ENCODE data around the gene OR2S2.
A peak's percentile ranks its signal among the peaks of the same experiment; 100 is the strongest.

Gene OR2S2

DNA sequence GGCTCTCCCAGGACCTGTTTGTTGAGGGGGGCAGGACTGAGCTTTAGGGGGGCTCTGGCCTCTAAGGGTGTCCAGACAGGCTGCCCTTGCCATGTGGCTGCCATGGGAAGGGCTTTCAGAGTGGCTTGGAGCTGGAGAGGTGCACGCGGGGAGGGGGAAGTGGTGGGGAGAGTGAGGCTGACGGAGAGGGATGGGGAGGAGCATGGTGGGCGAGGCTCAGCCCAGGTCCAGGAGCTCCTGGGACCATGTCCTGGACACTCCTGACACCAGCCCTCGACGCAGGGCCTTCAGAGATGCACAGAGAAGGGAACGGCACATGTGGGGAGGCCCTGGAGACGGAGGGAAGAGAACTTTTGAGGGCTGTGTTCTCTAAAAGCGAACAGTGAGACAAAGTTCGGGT is 46.3 kb downstream of the OR2S2 start:
- H4K8ac ChIP-seq (ENCODE audit: low read length) = peak overlapping the region; percentile 84
- no peak overlapping the region for H3K23ac ChIP-seq (ENCODE audit: low read length in 2 of 2)
- H3K14ac ChIP-seq (ENCODE audit: low read length in 2 of 2) = no peak overlapping the region
- no peak overlapping the region for H3K27ac ChIP-seq (ENCODE audit: low read length, poor library complexity, severe bottlenecking)
- no peaks in the 10 kb centered on the region for H3K27me3 ChIP-seq (ENCODE audit: control insufficient read depth in 1 of 2, insufficient read depth in 1 of 2, low read length in 2 of 2)
- H2BK5ac ChIP-seq (ENCODE audit: low read depth, low read length, poor library complexity, severe bottlenecking) = no peak overlapping the region
- H2AK5ac ChIP-seq (ENCODE audit: low read length, severe bottlenecking) = peak overlapping the region; percentile 76
- no peak overlapping the region for H3K4ac ChIP-seq (ENCODE audit: low read depth in 1 of 2, low read length in 2 of 2)
- no peak for DNase-seq
- H2BK15ac ChIP-seq (ENCODE audit: low read depth, poor library complexity, severe bottlenecking) = no peak overlapping the region
- no peak overlapping the region for H3K4me3 ChIP-seq (ENCODE audit: insufficient read depth in 1 of 2, low read depth in 1 of 2, low read length in 2 of 2)
- no peak overlapping the region for H4K91ac ChIP-seq (ENCODE audit: low read length)
- H3K36me3 ChIP-seq (ENCODE audit: control insufficient read depth in 1 of 2, insufficient read depth in 2 of 2, low read depth in 1 of 2, low read length in 2 of 2) = no peaks in the 10 kb centered on the region
- no peak overlapping the region for H2AFZ ChIP-seq (ENCODE audit: low read depth, low read length)
- WGBS = 88% methylated on average over 9 of the region's 10 CpGs
- peak overlapping the region in 1 of 2 experiments; percentile 46 for H3K18ac ChIP-seq (ENCODE audit: low read depth in 1 of 2, low read length in 2 of 2)
- peak overlapping the region; percentile 28 for H3K9ac ChIP-seq (ENCODE audit: low read length)
- peaks cover 41% of the 10 kb centered on the region for H3K4me1 ChIP-seq (ENCODE audit: control insufficient read depth, insufficient read depth, low read depth, low read length)
- peak overlapping the region; percentile 40 to 70 for H2BK12ac ChIP-seq (ENCODE audit: low read length in 2 of 2)
- no peak overlapping the region for H3K4me2 ChIP-seq (ENCODE audit: low read length, poor library complexity, severe bottlenecking)
- peak overlapping the region; percentile 69 for H2BK120ac ChIP-seq (ENCODE audit: low read depth, low read length)
- H3K79me1 ChIP-seq (replicated peaks; ENCODE audit: low read length, poor library complexity, severe bottlenecking) = no peaks in the 10 kb centered on the region
- H3K9me3 ChIP-seq (ENCODE audit: control insufficient read depth, low read length) = no peaks in the 10 kb centered on the region

DNA sequence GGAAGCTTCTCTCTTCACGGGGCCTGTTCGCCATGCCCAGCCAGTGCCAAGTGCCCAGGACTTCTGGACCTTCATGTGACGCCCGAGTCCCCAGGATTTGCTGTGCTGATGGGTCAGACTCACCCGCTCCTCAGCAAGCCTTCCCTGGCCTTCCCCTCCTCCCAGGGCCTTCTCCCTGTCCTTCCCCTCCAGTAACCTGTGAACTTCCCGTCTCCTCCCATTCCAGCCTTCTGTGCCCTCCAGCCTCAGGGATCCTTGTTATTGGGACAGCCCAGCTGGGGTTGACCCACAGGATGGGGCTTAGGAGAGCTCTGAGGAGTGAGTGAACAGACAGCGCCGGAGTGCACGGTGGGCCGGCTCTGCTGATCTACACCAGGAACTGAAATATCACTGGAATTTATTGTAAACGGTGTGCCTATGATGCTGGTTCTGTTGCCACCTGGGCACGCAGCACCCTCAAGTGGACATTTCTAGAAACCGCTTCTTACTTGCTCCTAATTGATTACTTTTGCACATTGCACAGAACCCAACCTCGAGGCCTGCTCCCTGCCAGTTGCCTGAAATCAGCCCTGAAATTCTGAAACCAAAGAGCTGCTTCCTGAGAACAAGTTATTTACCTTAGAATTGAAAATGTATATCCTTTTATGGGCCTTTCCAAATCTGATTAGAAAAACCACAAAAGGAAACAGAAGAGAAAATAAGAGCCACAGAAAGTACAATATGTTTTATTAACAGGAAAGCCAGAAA is 47.2 kb downstream of the OR2S2 start:
- 66% methylated on average over 12 of the region's 14 CpGs for WGBS

DNA sequence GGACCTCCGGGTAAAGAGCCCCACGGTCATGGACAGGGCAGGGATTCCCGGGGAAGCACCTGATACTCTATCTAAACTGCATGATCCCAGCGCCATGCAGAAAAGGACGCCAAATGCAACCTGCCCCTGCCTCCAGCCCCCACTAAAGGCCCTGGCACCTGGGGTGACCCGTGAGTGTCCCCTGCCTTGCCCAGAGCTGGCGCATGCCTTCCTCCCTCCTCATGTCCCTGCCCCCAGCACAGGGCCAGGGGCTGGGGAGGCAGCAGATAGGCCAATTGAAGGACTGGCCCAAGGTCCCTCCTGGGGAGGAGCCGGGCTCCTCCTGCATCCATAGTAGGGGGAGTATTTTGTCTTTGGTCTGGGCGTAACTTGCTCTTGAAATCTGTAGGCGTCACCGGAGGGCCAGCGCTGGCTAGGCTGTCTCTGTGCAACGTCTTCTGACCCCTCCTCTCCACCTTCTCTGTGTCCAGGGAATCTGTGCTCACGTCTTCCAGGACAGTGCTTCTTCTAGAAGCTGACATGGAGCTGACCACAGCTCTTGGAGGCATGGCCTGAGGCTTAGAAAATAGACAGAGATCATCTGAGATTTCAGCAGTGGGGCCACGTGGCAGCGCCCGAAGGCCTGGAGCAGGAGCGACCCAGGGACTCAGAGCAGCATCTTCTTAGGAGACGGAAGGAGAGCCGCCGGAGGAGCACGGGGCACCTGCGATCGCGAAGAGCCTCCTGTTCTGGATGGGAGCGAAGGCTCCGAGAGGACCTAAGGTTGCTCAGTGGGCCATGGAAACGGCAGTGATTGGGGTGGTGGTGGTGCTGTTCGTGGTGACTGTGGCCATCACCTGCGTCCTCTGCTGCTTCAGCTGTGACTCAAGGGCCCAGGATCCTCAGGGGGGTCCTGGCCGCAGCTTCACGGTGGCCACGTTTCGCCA is 48.0 kb downstream of the OR2S2 start:
- Histone ChIP-seq H2AK5ac (ENCODE audit: low read length, severe bottlenecking) (peak overlapping the region; percentile 24), H2BK15ac (ENCODE audit: low read depth, poor library complexity, severe bottlenecking) (peak overlapping the region; percentile 81), H3K4me1 (ENCODE audit: control insufficient read depth, insufficient read depth, low read depth, low read length) (peaks cover 54% of the 10 kb centered on the region), H3K9ac (ENCODE audit: low read length) (peak overlapping the region; percentile 86), H3K4ac (ENCODE audit: low read depth in 1 of 2, low read length in 2 of 2) (peak overlapping the region; percentile 35 to 98), H3K79me1 (replicated peaks; ENCODE audit: low read length, poor library complexity, severe bottlenecking) (no peaks in the 10 kb centered on the region), H3K18ac (ENCODE audit: low read depth in 1 of 2, low read length in 2 of 2) (peak overlapping the region; percentile 84 to 89), H3K27me3 (ENCODE audit: control insufficient read depth in 1 of 2, insufficient read depth in 1 of 2, low read length in 2 of 2) (no peaks in the 10 kb centered on the region), H2AFZ (ENCODE audit: low read depth, low read length) (no peak overlapping the region), H3K4me2 (ENCODE audit: low read length, poor library complexity, severe bottlenecking) (no peak overlapping the region), H3K36me3 (ENCODE audit: control insufficient read depth in 1 of 2, insufficient read depth in 2 of 2, low read depth in 1 of 2, low read length in 2 of 2) (no peaks in the 10 kb centered on the region), H3K27ac (ENCODE audit: low read length, poor library complexity, severe bottlenecking) (no peak overlapping the region), H4K91ac (ENCODE audit: low read length) (peak overlapping the region; percentile 98), H4K8ac (ENCODE audit: low read length) (peak overlapping the region; percentile 89), H3K9me3 (ENCODE audit: control insufficient read depth, low read length) (no peaks in the 10 kb centered on the region), H2BK120ac (ENCODE audit: low read depth, low read length) (peak overlapping the region; percentile 80), H3K4me3 (ENCODE audit: insufficient read depth in 1 of 2, low read depth in 1 of 2, low read length in 2 of 2) (no peak overlapping the region), H2BK5ac (ENCODE audit: low read depth, low read length, poor library complexity, severe bottlenecking) (no peak overlapping the region), H3K14ac (ENCODE audit: low read length in 2 of 2) (peak overlapping the region in 1 of 2 experiments; percentile 58), H3K23ac (ENCODE audit: low read length in 2 of 2) (no peak overlapping the region), H2BK12ac (ENCODE audit: low read length in 2 of 2) (peak overlapping the region; percentile 96 to 98)
- WGBS = 89% methylated on average over 32 of the region's 34 CpGs
- DNase-seq = no peak

More for the DNA sequence above, 47.2 kb downstream of the OR2S2 start:
- Histone ChIP-seq H4K91ac (ENCODE audit: low read length) (peak overlapping the region; percentile 98), H3K27ac (ENCODE audit: low read length, poor library complexity, severe bottlenecking) (no peak overlapping the region), H3K4me1 (ENCODE audit: control insufficient read depth, insufficient read depth, low read depth, low read length) (peaks cover 46% of the 10 kb centered on the region), H2AK5ac (ENCODE audit: low read length, severe bottlenecking) (peak overlapping the region; percentile 4), H4K8ac (ENCODE audit: low read length) (peak overlapping the region; percentile 16), H3K23ac (ENCODE audit: low read length in 2 of 2) (no peak overlapping the region), H3K4me2 (ENCODE audit: low read length, poor library complexity, severe bottlenecking) (no peak overlapping the region), H3K14ac (ENCODE audit: low read length in 2 of 2) (peak overlapping the region in 1 of 2 experiments; percentile 58), H3K18ac (ENCODE audit: low read depth in 1 of 2, low read length in 2 of 2) (peak overlapping the region; percentile 72 to 84), H3K27me3 (ENCODE audit: control insufficient read depth in 1 of 2, insufficient read depth in 1 of 2, low read length in 2 of 2) (no peaks in the 10 kb centered on the region), H3K36me3 (ENCODE audit: control insufficient read depth in 1 of 2, insufficient read depth in 2 of 2, low read depth in 1 of 2, low read length in 2 of 2) (no peaks in the 10 kb centered on the region), H3K4me3 (ENCODE audit: insufficient read depth in 1 of 2, low read depth in 1 of 2, low read length in 2 of 2) (no peak overlapping the region), H3K9me3 (ENCODE audit: control insufficient read depth, low read length) (no peaks in the 10 kb centered on the region), H2BK12ac (ENCODE audit: low read length in 2 of 2) (peak overlapping the region; percentile 96 to 98), H2AFZ (ENCODE audit: low read depth, low read length) (no peak overlapping the region), H3K79me1 (replicated peaks; ENCODE audit: low read length, poor library complexity, severe bottlenecking) (no peaks in the 10 kb centered on the region), H2BK120ac (ENCODE audit: low read depth, low read length) (peak overlapping the region; percentile 2), H2BK15ac (ENCODE audit: low read depth, poor library complexity, severe bottlenecking) (peak overlapping the region; percentile 55), H3K9ac (ENCODE audit: low read length) (peak overlapping the region; percentile 28), H2BK5ac (ENCODE audit: low read depth, low read length, poor library complexity, severe bottlenecking) (no peak overlapping the region), H3K4ac (ENCODE audit: low read depth in 1 of 2, low read length in 2 of 2) (peak overlapping the region; percentile 3 to 85)
- peak; percentile 68 for DNase-seq

DNA sequence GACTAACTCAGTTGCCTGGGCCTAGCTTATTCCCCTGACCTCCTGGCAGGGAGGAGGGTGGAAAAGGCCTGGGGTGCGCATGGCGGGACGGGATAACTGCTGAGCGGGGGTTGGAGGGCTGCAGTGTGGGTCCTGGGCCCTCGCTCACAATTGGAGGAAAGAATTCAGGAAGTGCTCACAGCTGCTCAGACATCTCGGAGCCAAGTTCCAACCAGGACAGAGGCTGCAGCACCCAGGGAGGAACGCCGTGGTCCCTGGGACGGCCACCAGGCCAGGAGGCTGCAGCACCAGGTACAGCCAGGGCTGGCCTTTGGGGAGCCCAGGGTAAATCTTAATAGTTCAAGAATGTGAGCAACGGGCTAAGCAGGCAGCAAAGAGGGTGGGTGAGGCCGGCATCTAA is 48.7 kb downstream of the OR2S2 start, which contains the start of gene SPAAR:
TSS of gene SPAAR (plus strand) at position 217 of the 400 bp plus-strand sequence. CDS start 974 bp downstream, outside the sequence.
- H2BK15ac ChIP-seq (ENCODE audit: low read depth, poor library complexity, severe bottlenecking) = peak within 1 kb of the TSS; percentile 95
- H3K27me3 ChIP-seq (ENCODE audit: control insufficient read depth in 1 of 2, insufficient read depth in 1 of 2, low read length in 2 of 2) = no peaks in the 10 kb centered on the region
- H3K9ac ChIP-seq (ENCODE audit: low read length) = peak within 1 kb of the TSS; percentile 86
- H3K18ac ChIP-seq (ENCODE audit: low read depth in 1 of 2, low read length in 2 of 2) = peak within 1 kb of the TSS; percentile 84 to 89
- no peaks in the 10 kb centered on the region for H3K36me3 ChIP-seq (ENCODE audit: control insufficient read depth in 1 of 2, insufficient read depth in 2 of 2, low read depth in 1 of 2, low read length in 2 of 2)
- H3K14ac ChIP-seq (ENCODE audit: low read length in 2 of 2) = peak within 1 kb of the TSS in 1 of 2 experiments; percentile 76
- no peak within 1 kb of the TSS for H3K23ac ChIP-seq (ENCODE audit: low read length in 2 of 2)
- H3K27ac ChIP-seq (ENCODE audit: low read length, poor library complexity, severe bottlenecking) = peak within 1 kb of the TSS; percentile 97
- H4K91ac ChIP-seq (ENCODE audit: low read length) = peak within 1 kb of the TSS; percentile 98
- no peaks in the 10 kb centered on the region for H3K9me3 ChIP-seq (ENCODE audit: control insufficient read depth, low read length)
- H2BK12ac ChIP-seq (ENCODE audit: low read length in 2 of 2) = peak within 1 kb of the TSS; percentile 96 to 98
- H3K4me1 ChIP-seq (ENCODE audit: control insufficient read depth, insufficient read depth, low read depth, low read length) = peaks cover 55% of the 10 kb centered on the region
- H3K4me3 ChIP-seq (ENCODE audit: insufficient read depth in 1 of 2, low read depth in 1 of 2, low read length in 2 of 2) = peak within 1 kb of the TSS in 1 of 2 experiments; percentile 34
- no peak within 1 kb of the TSS for H3K4me2 ChIP-seq (ENCODE audit: low read length, poor library complexity, severe bottlenecking)
- H2BK120ac ChIP-seq (ENCODE audit: low read depth, low read length) = peak within 1 kb of the TSS; percentile 80
- 82% methylated on average over 11 of the region's 11 CpGs for WGBS
- peak within 1 kb of the TSS; percentile 99 for H4K8ac ChIP-seq (ENCODE audit: low read length)
- DNase-seq = no peak
- H3K79me1 ChIP-seq (replicated peaks; ENCODE audit: low read length, poor library complexity, severe bottlenecking) = no peaks in the 10 kb centered on the region
- H2AK5ac ChIP-seq (ENCODE audit: low read length, severe bottlenecking) = peak within 1 kb of the TSS; percentile 24
- peak within 1 kb of the TSS; percentile 39 for H2BK5ac ChIP-seq (ENCODE audit: low read depth, low read length, poor library complexity, severe bottlenecking)
- peak within 1 kb of the TSS; percentile 35 to 98 for H3K4ac ChIP-seq (ENCODE audit: low read depth in 1 of 2, low read length in 2 of 2)
- no peak within 1 kb of the TSS for H2AFZ ChIP-seq (ENCODE audit: low read depth, low read length)
